Measurements from ENCODE around the gene AGAP1. TPM values are rescaled to one million over a fixed set of nuclear protein-coding genes. Genes with fewer than 3 reads are reported as not detected.
A peak's percentile ranks its signal among the peaks of the same experiment; 100 is the strongest.

The AGAP1 gene
- total RNA-seq, 2 donors from 2014 or later: 32.8 to 34.7 TPM

- Histone ChIP-seq H3K9me3 (ENCODE audit: control insufficient read depth, low read length) (no peaks in the 10 kb centered on the region), H3K27me3 (ENCODE audit: control insufficient read depth, insufficient read depth, low read length, poor library complexity, severe bottlenecking) (no peaks in the 10 kb centered on the region), H3K9ac (ENCODE audit: extremely low read depth, low read length, poor library complexity, severe bottlenecking) (no peak overlapping the region), H3K27ac (ENCODE audit: low read depth, low read length) (peak overlapping the region; percentile 4), H3K4me3 (ENCODE audit: low read length) (no peak overlapping the region), H3K4me1 (ENCODE audit: control insufficient read depth, insufficient read depth, low read length) (peaks cover 17% of the 10 kb centered on the region), H3K36me3 (ENCODE audit: control insufficient read depth, insufficient read depth, low read length) (no peaks in the 10 kb centered on the region)
- H3K9me3 Mint-ChIP-seq: no peaks in the 10 kb centered on the region
- no peak for TF ChIP-seq CTCF (conservative IDR thresholded peaks at IDR 0.05)
- peaks cover 8% of the 10 kb centered on the region for H3K36me3 Mint-ChIP-seq (ENCODE audit: low read depth)
- H3K27ac Mint-ChIP-seq: peak overlapping the region; percentile 54
- WGBS, 2 experiments (ENCODE audit: insufficient coverage in 1 of 2, insufficient read length in 1 of 2): 63 to 78% methylated on average over 2 to 7 of the region's 7 CpGs
- H3K4me3 Mint-ChIP-seq: peak overlapping the region; percentile 6
- DNase-seq: peak; percentile 78
- peaks cover 47% of the 10 kb centered on the region for H3K4me1 Mint-ChIP-seq
- no peaks in the 10 kb centered on the region for H3K27me3 Mint-ChIP-seq (ENCODE audit: insufficient read depth)
Observed at GRCh38 chr2:235505181-235505741, 11.4 kb downstream of the AGAP1 start.

- Mint-ChIP-seq H3K4me1 (peaks cover 44% of the 10 kb centered on the region), H3K27me3 (ENCODE audit: insufficient read depth) (no peaks in the 10 kb centered on the region), H3K4me3 (no peak overlapping the region), H3K27ac (no peak overlapping the region), H3K9me3 (no peaks in the 10 kb centered on the region), H3K36me3 (ENCODE audit: low read depth) (peaks cover 8% of the 10 kb centered on the region)
- Histone ChIP-seq H3K9ac (ENCODE audit: extremely low read depth, low read length, poor library complexity, severe bottlenecking) (no peak overlapping the region), H3K36me3 (ENCODE audit: control insufficient read depth, insufficient read depth, low read length) (no peaks in the 10 kb centered on the region), H3K27ac (ENCODE audit: low read depth, low read length) (no peak overlapping the region), H3K27me3 (ENCODE audit: control insufficient read depth, insufficient read depth, low read length, poor library complexity, severe bottlenecking) (no peaks in the 10 kb centered on the region), H3K4me3 (ENCODE audit: low read length) (no peak overlapping the region), H3K9me3 (ENCODE audit: control insufficient read depth, low read length) (no peaks in the 10 kb centered on the region), H3K4me1 (ENCODE audit: control insufficient read depth, insufficient read depth, low read length) (peaks cover 15% of the 10 kb centered on the region)
- no peak for TF ChIP-seq CTCF (conservative IDR thresholded peaks at IDR 0.05)
- 86 to 89% methylated on average over 11 to 14 of the region's 14 CpGs for WGBS, 2 experiments (ENCODE audit: insufficient coverage in 1 of 2, insufficient read length in 1 of 2)
- peak; percentile 44 for DNase-seq
Observed at GRCh38 chr2:235506291-235506996, 12.6 kb downstream of the AGAP1 start.

GRCh38 chr2:235506997-235507615, 13.3 kb downstream of the AGAP1 start:
- H3K27ac Mint-ChIP-seq: no peak overlapping the region

More at GRCh38 chr2:235506997-235507615, 13.3 kb downstream of the AGAP1 start:
- Histone ChIP-seq H3K27ac (ENCODE audit: low read depth, low read length) (no peak overlapping the region), H3K4me3 (ENCODE audit: low read length) (no peak overlapping the region), H3K27me3 (ENCODE audit: control insufficient read depth, insufficient read depth, low read length, poor library complexity, severe bottlenecking) (no peaks in the 10 kb centered on the region), H3K9ac (ENCODE audit: extremely low read depth, low read length, poor library complexity, severe bottlenecking) (no peak overlapping the region), H3K9me3 (ENCODE audit: control insufficient read depth, low read length) (no peaks in the 10 kb centered on the region), H3K4me1 (ENCODE audit: control insufficient read depth, insufficient read depth, low read length) (peaks cover 12% of the 10 kb centered on the region), H3K36me3 (ENCODE audit: control insufficient read depth, insufficient read depth, low read length) (no peaks in the 10 kb centered on the region)
- no peak overlapping the region for H3K4me3 Mint-ChIP-seq
- WGBS, 2 experiments (ENCODE audit: insufficient coverage in 1 of 2, insufficient read length in 1 of 2): 85 to 87% methylated on average over 23 to 25 of the region's 25 CpGs
- no peak for TF ChIP-seq CTCF (conservative IDR thresholded peaks at IDR 0.05)
- H3K36me3 Mint-ChIP-seq (ENCODE audit: low read depth): peaks cover 8% of the 10 kb centered on the region
- H3K9me3 Mint-ChIP-seq: no peaks in the 10 kb centered on the region
- H3K4me1 Mint-ChIP-seq: peaks cover 37% of the 10 kb centered on the region
- no peak for DNase-seq
- H3K27me3 Mint-ChIP-seq (ENCODE audit: insufficient read depth): no peaks in the 10 kb centered on the region

Data from endodermal cell (in vitro differentiated cells).